Measurements from ENCODE around the gene NOL6.
"Not testable (repeated sequence)": the region's sequence is repeated elsewhere in the genome, so short reads cannot be mapped to it uniquely, and the experiment has no call there.

NOL6 gene

GRCh38 chr9:33438926-33439680 is 34.6 kb downstream of the NOL6 start:
- Histone ChIP-seq H3K4me3 (no peak overlapping the region), H3K27ac (peak overlapping the region in 9 of 21 experiments; percentile 4 to 37 (median 28))

GRCh38 chr9:33437898-33438297 is 35.8 kb downstream of the NOL6 start:
- peak overlapping the region in 3 of 21 experiments; percentile 16 to 40 (median 29) for H3K27ac ChIP-seq

GRCh38 chr9:33437205-33437604 is 36.5 kb downstream of the NOL6 start:
- peak overlapping the region in 9 of 21 experiments; percentile 8 to 68 (median 35) for H3K27ac ChIP-seq

More at GRCh38 chr9:33437898-33438297, 35.8 kb downstream of the NOL6 start:
- no peak overlapping the region for H3K4me3 ChIP-seq

GRCh38 chr9:33436445-33436844 is 37.3 kb downstream of the NOL6 start:
- H3K27ac ChIP-seq, result peak overlapping the region in 9 of 21 experiments; percentile 9 to 68 (median 35)
- no peak overlapping the region for H3K4me3 ChIP-seq

More at GRCh38 chr9:33437205-33437604, 36.5 kb downstream of the NOL6 start:
- H3K4me3 ChIP-seq, result no peak overlapping the region

GRCh38 chr9:33435821-33436277 is 37.9 kb downstream of the NOL6 start:
- H3K27ac ChIP-seq, result peak overlapping the region in 6 of 21 experiments; percentile 5 to 40 (median 32)

GRCh38 chr9:33434317-33435105 is 39.2 kb downstream of the NOL6 start:
- Histone ChIP-seq H3K27ac (no peak overlapping the region), H3K4me3 (no peak overlapping the region)

More at GRCh38 chr9:33435821-33436277, 37.9 kb downstream of the NOL6 start:
- H3K4me3 ChIP-seq, result no peak overlapping the region

GRCh38 chr9:33433871-33434270 is 39.9 kb downstream of the NOL6 start:
- Histone ChIP-seq H3K4me3 (no peak overlapping the region), H3K27ac (no peak overlapping the region)

- Histone ChIP-seq H3K27ac (peak overlapping the region in 12 of 21 experiments; percentile 5 to 70 (median 48)), H3K4me3 (no peak overlapping the region)
Measured at GRCh38 chr9:33431420-33431819, 42.3 kb downstream of the NOL6 start.

- peak overlapping the region in 10 of 21 experiments; percentile 5 to 70 (median 48) for H3K27ac ChIP-seq
- H3K4me3 ChIP-seq, result no peak overlapping the region
Measured at GRCh38 chr9:33430942-33431341, 42.8 kb downstream of the NOL6 start.

GRCh38 chr9:33429256-33429985 is 44.3 kb downstream of the NOL6 start:
- Histone ChIP-seq H3K27ac (peak overlapping the region in 2 of 21 experiments; percentile 19 to 52), H3K4me3 (no peak overlapping the region)

GRCh38 chr9:33426843-33427293 is 46.9 kb downstream of the NOL6 start:
- Histone ChIP-seq H3K4me3 (no peak overlapping the region), H3K27ac (peak overlapping the region in 2 of 21 experiments; percentile 37 to 59)

GRCh38 chr9:33425128-33425533 is 48.6 kb downstream of the NOL6 start:
- no peak overlapping the region for H3K27ac ChIP-seq

GRCh38 chr9:33424492-33424891 is 49.2 kb downstream of the NOL6 start:
- H3K27ac ChIP-seq, H3K4me3 ChIP-seq: not testable (repeated sequence)

More at GRCh38 chr9:33425128-33425533, 48.6 kb downstream of the NOL6 start:
- no peak overlapping the region for H3K4me3 ChIP-seq

- H3K27ac ChIP-seq, H3K4me3 ChIP-seq: not testable (repeated sequence)
Measured at GRCh38 chr9:33424043-33424442, 49.7 kb downstream of the NOL6 start.

GRCh38 chr9:33419708-33420303 is 53.9 kb downstream of the NOL6 start:
- H3K4me3 ChIP-seq, result no peak overlapping the region

GRCh38 chr9:33418090-33418489 is 55.6 kb downstream of the NOL6 start:
- peak overlapping the region in 17 of 21 experiments; percentile 1 to 85 (median 77) for H3K27ac ChIP-seq

More at GRCh38 chr9:33419708-33420303, 53.9 kb downstream of the NOL6 start:
- H3K27ac ChIP-seq, result peak overlapping the region in 13 of 21 experiments; percentile 25 to 71 (median 55)

GRCh38 chr9:33416996-33417395 is 56.7 kb downstream of the NOL6 start:
- no peak overlapping the region for H3K4me3 ChIP-seq
- peak overlapping the region in 18 of 21 experiments; percentile 15 to 85 (median 76) for H3K27ac ChIP-seq

More at GRCh38 chr9:33418090-33418489, 55.6 kb downstream of the NOL6 start:
- no peak overlapping the region for H3K4me3 ChIP-seq

- Histone ChIP-seq H3K27ac (peak overlapping the region; percentile 22 to 85 (median 76)), H3K4me3 (no peak overlapping the region)
Measured at GRCh38 chr9:33415501-33416038, 58.2 kb downstream of the NOL6 start.
